Naive thymus-derived CD4-positive, alpha-beta T cell (primary cell): Measurements from ENCODE around the gene GABRG3. TPM values are rescaled to one million over a fixed set of nuclear protein-coding genes. Genes with fewer than 3 reads are reported as not detected.

Source experiments
- ATAC-seq: fragments of 150-1000 bp; cut with Tn5 transposase; 2 replicates; pipeline ENCODE4 v1.10.0; 2021; ENCODE audit warnings: mild to moderate bottlenecking, moderate library complexity
- CTCF ChIA-PET: fragments of 350-600 bp; sonication (Branson Sonifier 250); formaldehyde crosslinking; loops from one replicate; lab custom pipeline; 2021; ENCODE audit warnings: antibody characterized with exemption; lab: Charles Lee
- POLR2A ChIA-PET: fragments of 350-600 bp; sonication (Branson Sonifier 250); formaldehyde crosslinking; loops from one replicate; lab custom pipeline; 2021; ENCODE audit warnings: antibody characterized with exemption, inconsistent platforms; lab: Charles Lee
- DNase-seq, 9 donors: peaks; one replicate each; pipeline versions ENCODE4 v3.0.0 to v3.0.0-alpha.2; 2020 to 2022; ENCODE audit warnings: mixed read lengths in 1 of 9
- H3K27ac ChIP-seq: one replicate; pipeline ENCODE4 v1.7.0; 2013; ENCODE audit warnings: mild to moderate bottlenecking, low read depth, low read length, moderate library complexity
- H3K27me3 ChIP-seq, 2 donors: one replicate each; pipeline ENCODE4 v1.7.0; 2013; ENCODE audit warnings: low read length in 2 of 2, mild to moderate bottlenecking in 2 of 2, moderate library complexity in 2 of 2; ENCODE audit not compliant: control insufficient read depth in 2 of 2, insufficient read depth in 2 of 2
- H3K36me3 ChIP-seq, 3 experiments: 1 replicate in 2 of 3; 2 replicates in 1 of 3; pipeline ENCODE4 v1.7.0; 2013; ENCODE audit warnings: low read length in 3 of 3, mild to moderate bottlenecking in 3 of 3, moderate library complexity in 1 of 3; ENCODE audit not compliant: insufficient read depth in 3 of 3, control insufficient read depth in 2 of 3
- H3K4me1 ChIP-seq, 2 donors: one replicate each; pipeline ENCODE4 v1.7.0; 2013; ENCODE audit warnings: low read length in 2 of 2, mild to moderate bottlenecking in 2 of 2, moderate library complexity in 1 of 2; ENCODE audit not compliant: control insufficient read depth in 2 of 2, insufficient read depth in 2 of 2
- H3K4me3 ChIP-seq: 2 replicates; pipeline ENCODE4 v1.7.0; 2013; ENCODE audit warnings: mild to moderate bottlenecking, low read length
- H3K9me3 ChIP-seq, 3 experiments: 1 replicate in 2 of 3; 2 replicates in 1 of 3; pipeline ENCODE4 v1.7.0; 2013; ENCODE audit warnings: low read length in 3 of 3; ENCODE audit not compliant: control insufficient read depth in 2 of 3
- H3K27ac Mint-ChIP-seq, 9 donors: one replicate each; pipeline ENCODE4 v1.8.0; 2020 to 2022; ENCODE audit warnings: mixed read lengths in 9 of 9, mild to moderate bottlenecking in 8 of 9, moderate library complexity in 5 of 9, inconsistent platforms in 2 of 9
- H3K27me3 Mint-ChIP-seq, 5 donors: one replicate each; pipeline ENCODE4 v1.8.0; 2021 to 2022; ENCODE audit warnings: mixed read lengths in 5 of 5, mild to moderate bottlenecking in 1 of 5
- H3K36me3 Mint-ChIP-seq, 5 donors: one replicate each; pipeline ENCODE4 v1.8.0; 2020 to 2022; ENCODE audit warnings: mixed read lengths in 5 of 5, mild to moderate bottlenecking in 3 of 5, inconsistent platforms in 1 of 5
- H3K4me1 Mint-ChIP-seq, 7 donors: one replicate each; pipeline ENCODE4 v1.8.0; 2020 to 2022; ENCODE audit warnings: mixed read lengths in 7 of 7, mild to moderate bottlenecking in 3 of 7, inconsistent platforms in 1 of 7
- H3K4me3 Mint-ChIP-seq, 10 donors: one replicate each; pipeline ENCODE4 v1.8.0; 2020 to 2022; ENCODE audit warnings: mild to moderate bottlenecking in 10 of 10, mixed read lengths in 10 of 10, moderate library complexity in 6 of 10, inconsistent platforms in 2 of 10
- H3K9me3 Mint-ChIP-seq, 11 donors: one replicate each; pipeline ENCODE4 v1.8.0; 2020 to 2022; ENCODE audit warnings: mixed read lengths in 11 of 11, mild to moderate bottlenecking in 4 of 11, inconsistent platforms in 1 of 11, moderate library complexity in 1 of 11
- intact Hi-C, 2 donors: fragments of 100-400 bp; cut with micrococcal nuclease; formaldehyde crosslinking; loops; one replicate each; pipeline ENCODE4 v1.15.1; 2023
- polyA plus RNA-seq, 2 donors: library from polyadenylated mRNA; unstranded; fragments of 300-500 nt; fragmentation: Illumina TruSeq; gene quantifications; one replicate each; pipeline ENCODE4 v1.2.3, GENCODE V29; 2021
- total RNA-seq, 6 experiments: library from RNA in 5 of 6; stranded (reverse) in 5 of 6; gene quantifications; 1 replicate in 5 of 6; 2 replicates in 1 of 6; pipeline ENCODE4 v1.2.3 and lab custom pipeline; 2021 to 2026

GABRG3 gene
- total and polyA plus RNA-seq, 7 experiments from 2014 or later = not detected

DNA sequence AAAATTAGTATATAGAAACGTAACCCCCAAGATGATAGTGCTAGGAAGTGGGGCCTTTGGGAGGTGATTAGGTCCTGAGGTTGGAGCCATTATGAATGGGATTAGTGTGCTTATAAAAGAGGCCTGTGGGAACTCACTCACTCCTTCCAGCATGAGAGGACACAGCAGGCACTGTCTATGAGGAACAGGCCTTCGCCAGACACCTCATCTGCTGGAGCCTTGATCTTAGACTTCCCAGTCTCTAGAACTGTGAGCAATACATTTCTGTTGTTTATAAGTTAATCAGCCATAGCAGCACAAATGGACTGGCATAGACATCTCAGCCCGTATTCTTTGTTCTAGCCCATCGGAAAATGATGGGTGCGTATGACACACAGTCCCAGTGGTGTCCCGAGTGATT, 152.3 kb downstream of the GABRG3 start:
- no peak overlapping the region for H3K4me3 Mint-ChIP-seq
- DNase-seq = no peak
- no peak overlapping the region for H3K27ac Mint-ChIP-seq
- ChIA-PET POLR2A (no interaction called here), CTCF (no interaction called here)
- H3K9me3 Mint-ChIP-seq = peaks cover 2 to 29% (median 5%) of the 10 kb centered on the region in 11 donors
- no peak for ATAC-seq
- H3K27me3 Mint-ChIP-seq = no peaks in the 10 kb centered on the region
- H3K4me1 Mint-ChIP-seq = no peaks in the 10 kb centered on the region
- no peaks in the 10 kb centered on the region for H3K27me3 ChIP-seq
- H3K27ac ChIP-seq = no peak overlapping the region
- H3K4me3 ChIP-seq = no peak overlapping the region
- H3K36me3 ChIP-seq = no peaks in the 10 kb centered on the region
- H3K9me3 ChIP-seq = no peaks in the 10 kb centered on the region
- intact Hi-C loops = no loop called here
- no peaks in the 10 kb centered on the region for H3K36me3 Mint-ChIP-seq
- no peaks in the 10 kb centered on the region for H3K4me1 ChIP-seq

GRCh38 chr15:27123808-27124207, 152.8 kb downstream of the GABRG3 start:
- no peaks in the 10 kb centered on the region for H3K27me3 Mint-ChIP-seq
- no peak overlapping the region for H3K4me3 Mint-ChIP-seq
- intact Hi-C loops = no loop called here
- H3K27ac ChIP-seq = no peak overlapping the region
- no peaks in the 10 kb centered on the region for H3K9me3 ChIP-seq
- no peaks in the 10 kb centered on the region for H3K4me1 ChIP-seq
- ATAC-seq = no peak
- POLR2A ChIA-PET = no interaction called here
- no peak for DNase-seq
- no peaks in the 10 kb centered on the region for H3K36me3 Mint-ChIP-seq
- H3K27ac Mint-ChIP-seq = no peak overlapping the region
- no peaks in the 10 kb centered on the region for H3K36me3 ChIP-seq
- no peak overlapping the region for H3K4me3 ChIP-seq
- peaks cover 2 to 28% (median 5%) of the 10 kb centered on the region in 11 donors for H3K9me3 Mint-ChIP-seq
- H3K27me3 ChIP-seq = no peaks in the 10 kb centered on the region
- no peaks in the 10 kb centered on the region for H3K4me1 Mint-ChIP-seq
- CTCF ChIA-PET = no interaction called here

DNA sequence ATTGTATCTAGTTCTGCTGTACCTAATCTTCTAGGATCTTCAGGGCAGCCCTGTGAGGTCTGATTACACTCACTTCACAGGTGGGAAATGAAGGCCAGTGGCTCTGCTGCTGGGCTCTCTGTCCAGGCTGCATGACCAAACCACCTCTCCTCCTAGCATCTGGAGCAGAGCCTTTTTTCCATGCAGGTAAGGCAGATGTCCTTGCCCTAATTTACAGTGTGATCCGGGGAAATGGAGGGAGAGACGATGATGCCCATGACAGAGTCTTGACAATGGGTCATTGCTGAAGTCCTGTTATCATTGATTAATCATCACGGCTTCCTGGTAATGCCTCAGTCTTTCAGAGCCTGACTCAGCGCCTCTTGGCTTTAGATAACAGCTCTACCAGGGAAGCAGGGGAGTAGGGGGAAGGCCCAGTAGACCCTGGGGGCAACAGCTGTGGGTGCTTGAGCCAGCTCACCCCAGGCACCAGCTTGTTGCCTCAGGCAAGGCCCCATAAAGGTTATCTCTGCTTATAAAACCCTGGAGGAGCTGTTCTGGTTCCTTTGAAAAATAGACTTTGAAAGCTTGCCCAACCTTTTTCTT, 153.4 kb downstream of the GABRG3 start:
- Mint-ChIP-seq H3K27ac (no peak overlapping the region), H3K9me3 (peaks cover 0 to 24% (median 4%) of the 10 kb centered on the region in 11 donors), H3K4me3 (no peak overlapping the region), H3K27me3 (no peaks in the 10 kb centered on the region), H3K36me3 (no peaks in the 10 kb centered on the region), H3K4me1 (no peaks in the 10 kb centered on the region)
- no peaks in the 10 kb centered on the region for H3K4me1 ChIP-seq
- H3K27me3 ChIP-seq = no peaks in the 10 kb centered on the region
- no peaks in the 10 kb centered on the region for H3K9me3 ChIP-seq
- no peak overlapping the region for H3K27ac ChIP-seq
- POLR2A ChIA-PET = no interaction called here
- no peak for ATAC-seq
- H3K4me3 ChIP-seq = no peak overlapping the region
- no peak for DNase-seq
- H3K36me3 ChIP-seq = no peaks in the 10 kb centered on the region
- intact Hi-C loops = no loop called here
- CTCF ChIA-PET = no interaction called here

GRCh38 chr15:27125185-27125584, 154.2 kb downstream of the GABRG3 start:
- H3K9me3 Mint-ChIP-seq = peaks cover 0 to 23% (median 4%) of the 10 kb centered on the region in 11 donors
- no peaks in the 10 kb centered on the region for H3K27me3 ChIP-seq
- H3K4me1 Mint-ChIP-seq = no peaks in the 10 kb centered on the region
- no peaks in the 10 kb centered on the region for H3K27me3 Mint-ChIP-seq
- DNase-seq (no peak), ATAC-seq (no peak)
- H3K36me3 Mint-ChIP-seq = no peaks in the 10 kb centered on the region
- no peak overlapping the region for H3K27ac ChIP-seq
- H3K4me1 ChIP-seq = no peaks in the 10 kb centered on the region
- no peaks in the 10 kb centered on the region for H3K9me3 ChIP-seq
- ChIA-PET CTCF (no interaction called here), POLR2A (no interaction called here)
- intact Hi-C loops = no loop called here
- no peak overlapping the region for H3K4me3 ChIP-seq
- no peak overlapping the region for H3K4me3 Mint-ChIP-seq
- no peaks in the 10 kb centered on the region for H3K36me3 ChIP-seq
- H3K27ac Mint-ChIP-seq = no peak overlapping the region

DNA sequence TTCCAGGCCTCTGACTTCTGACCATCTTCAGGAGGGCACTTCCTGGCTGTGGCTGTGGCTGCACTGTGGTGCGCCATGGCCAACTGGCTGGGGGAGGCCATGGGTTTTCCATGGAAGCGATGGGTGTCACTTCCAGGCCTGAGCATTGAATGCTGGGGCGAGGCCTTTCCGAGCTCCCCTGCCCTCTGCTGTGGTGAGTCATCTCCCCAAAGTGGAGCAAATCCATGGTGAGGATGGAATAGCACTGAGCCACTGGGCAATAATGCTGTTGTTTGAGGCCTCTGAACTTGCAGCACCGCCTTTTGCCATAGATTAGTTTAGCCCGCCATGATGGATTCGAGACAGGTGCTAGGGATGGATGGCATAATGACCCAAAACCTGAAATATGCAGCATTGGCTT, 155.5 kb downstream of the GABRG3 start:
- H3K4me1 Mint-ChIP-seq = no peaks in the 10 kb centered on the region
- no peak overlapping the region for H3K4me3 Mint-ChIP-seq
- ATAC-seq (no peak), DNase-seq (no peak)
- intact Hi-C loops = no loop called here
- Histone ChIP-seq H3K27me3 (no peaks in the 10 kb centered on the region), H3K9me3 (no peaks in the 10 kb centered on the region), H3K4me3 (no peak overlapping the region), H3K27ac (no peak overlapping the region), H3K36me3 (no peaks in the 10 kb centered on the region), H3K4me1 (no peaks in the 10 kb centered on the region)
- no peaks in the 10 kb centered on the region for H3K27me3 Mint-ChIP-seq
- H3K9me3 Mint-ChIP-seq = peaks cover 0 to 20% (median 8%) of the 10 kb centered on the region in 11 donors
- H3K36me3 Mint-ChIP-seq = no peaks in the 10 kb centered on the region
- H3K27ac Mint-ChIP-seq = no peak overlapping the region
- CTCF ChIA-PET = no interaction called here
- POLR2A ChIA-PET = no interaction called here

GRCh38 chr15:27127815-27128570, 157.0 kb downstream of the GABRG3 start:
- Mint-ChIP-seq H3K4me3 (no peak overlapping the region), H3K27me3 (no peaks in the 10 kb centered on the region), H3K36me3 (no peaks in the 10 kb centered on the region), H3K9me3 (peaks cover 0 to 22% (median 11%) of the 10 kb centered on the region in 11 donors), H3K4me1 (no peaks in the 10 kb centered on the region), H3K27ac (no peak overlapping the region)
- DNase-seq (no peak), ATAC-seq (no peak)
- H3K4me3 ChIP-seq = no peak overlapping the region
- no peak overlapping the region for H3K27ac ChIP-seq
- no peaks in the 10 kb centered on the region for H3K9me3 ChIP-seq
- ChIA-PET CTCF (no interaction called here), POLR2A (no interaction called here)
- intact Hi-C loops = no loop called here
- H3K27me3 ChIP-seq = no peaks in the 10 kb centered on the region
- H3K36me3 ChIP-seq = no peaks in the 10 kb centered on the region
- H3K4me1 ChIP-seq = no peaks in the 10 kb centered on the region

DNA sequence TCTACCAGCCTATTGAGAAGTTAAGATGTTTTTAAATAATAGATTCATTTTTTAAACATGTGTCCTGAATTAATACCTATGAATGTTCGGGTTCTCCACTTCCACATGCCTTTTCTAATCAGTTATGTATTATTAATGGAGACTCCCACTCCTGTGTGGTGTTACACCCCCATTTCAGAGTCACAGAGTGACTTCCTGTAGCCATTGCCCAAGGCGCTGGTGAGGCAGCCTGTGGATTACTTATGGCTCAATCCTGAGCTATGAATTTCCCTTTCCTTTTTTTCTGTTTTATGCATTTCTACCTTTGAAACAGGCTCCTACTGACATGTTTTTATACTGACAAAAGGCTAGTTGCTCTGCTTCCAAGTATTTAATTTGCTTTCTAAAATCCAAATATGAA, 162.3 kb downstream of the GABRG3 start:
- no peaks in the 10 kb centered on the region for H3K36me3 ChIP-seq
- Mint-ChIP-seq H3K27ac (no peak overlapping the region), H3K4me1 (no peaks in the 10 kb centered on the region), H3K9me3 (peaks cover 2 to 32% (median 6%) of the 10 kb centered on the region in 11 donors), H3K4me3 (no peak overlapping the region), H3K27me3 (peaks cover 0 to 6% (median 0%) of the 10 kb centered on the region in 5 donors), H3K36me3 (peaks cover 0 to 4% (median 0%) of the 10 kb centered on the region in 5 donors)
- DNase-seq (no peak), ATAC-seq (no peak)
- no peak overlapping the region for H3K4me3 ChIP-seq
- ChIA-PET CTCF (no interaction called here), POLR2A (no interaction called here)
- no peaks in the 10 kb centered on the region for H3K9me3 ChIP-seq
- H3K4me1 ChIP-seq = no peaks in the 10 kb centered on the region
- intact Hi-C loops = no loop called here
- H3K27me3 ChIP-seq = no peaks in the 10 kb centered on the region
- H3K27ac ChIP-seq = no peak overlapping the region
